Sigmoid colon (tissue), 7 donors: ENCODE measurements around the gene DCAF10. TPM values are rescaled to one million over a fixed set of nuclear protein-coding genes. Genes with fewer than 3 reads are reported as not detected.

Source experiments
- DNase-seq: peaks from one replicate; pipeline ENCODE4 v3.0.0-alpha.2; 2019
- H3K27ac ChIP-seq, 4 donors: fragments of 200-600 bp; sonication (generic); one replicate each; pipeline ENCODE4 v1.5.1; 2016 to 2019; ENCODE audit warnings: mild to moderate bottlenecking in 1 of 4
- H3K27me3 ChIP-seq, 3 donors: fragments of 200-600 bp; sonication (generic); one replicate each; pipeline ENCODE4 v1.5.1; 2019; ENCODE audit warnings: mild to moderate bottlenecking in 1 of 3
- H3K36me3 ChIP-seq, 4 donors: fragments of 200-600 bp; sonication (generic); one replicate each; pipeline ENCODE4 v1.5.1; 2016 to 2019
- H3K4me1 ChIP-seq, 4 donors: fragments of 200-600 bp; sonication (generic); one replicate each; pipeline ENCODE4 v1.5.1; 2017 to 2019
- H3K4me3 ChIP-seq, 4 donors: fragments of 200-600 bp; sonication (generic); one replicate each; pipeline ENCODE4 v1.5.1; 2017 to 2019; ENCODE audit warnings: mild to moderate bottlenecking in 2 of 4, moderate library complexity in 1 of 4
- H3K9me3 ChIP-seq, 4 donors: fragments of 200-600 bp in 3 of 4; sonication (generic) in 3 of 4; one replicate each; pipeline versions ENCODE4 v1.5.1 to v1.6.1; 2013 to 2019
- EP300 ChIP-seq, 4 donors: sonication (generic); formaldehyde crosslinking; IDR thresholded peaks; one replicate each; pipeline ENCODE4 v1.6.1; 2017; ENCODE audit warnings: antibody characterized with exemption in 4 of 4
- POLR2A ChIP-seq, 2 donors: fragments of 450-650 bp; IDR thresholded peaks; one replicate each; pipeline ENCODE4 v1.6.1; 2016; ENCODE audit warnings: antibody characterized with exemption in 2 of 2, mild to moderate bottlenecking in 2 of 2, moderate library complexity in 2 of 2
- POLR2AphosphoS5 ChIP-seq, 4 donors: sonication (generic); formaldehyde crosslinking; IDR thresholded peaks; one replicate each; pipeline ENCODE4 v1.6.1; 2017; ENCODE audit warnings: antibody characterized with exemption in 4 of 4
- WGBS, 2 donors: extraction: QIAGEN DNeasy Blood & Tissue Kit; methylation state at CpG; one replicate each; pipeline ENCODE4 v1.1.7; 2013; 5-methylcytosine and 5-hydroxymethylcytosine counted together
- intact Hi-C: fragments of 100-400 bp; cut with DNase I; formaldehyde crosslinking; loops from one replicate; pipeline ENCODE4 v1.15.1; 2023
- polyA plus RNA-seq, 3 donors: library from polyadenylated mRNA; stranded (reverse); fragments of 200-250 nt; gene quantifications; one replicate each; pipeline ENCODE4 v1.2.3, GENCODE V29; 2013
- total RNA-seq, 4 donors: library from RNA; depleted of rRNA; stranded (reverse); fragments of >200 nt; gene quantifications; one replicate each; pipeline ENCODE4 v1.1.0, GENCODE V29; 2016
- TF ChIP-seq, protein P1 (sequence below), 4 experiments: fragments of 450-650 bp in 3 of 4; fragments of 200-600 bp in 1 of 4; IDR thresholded peaks; one replicate each; pipeline ENCODE4 v1.5.1; 2016 to 2019; ENCODE audit warnings: antibody characterized with exemption in 4 of 4, mild to moderate bottlenecking in 3 of 4, moderate library complexity in 2 of 4
- donor health status: healthy with polysubstance abuse.
- donor health status: Bipolar disorder and iron deficiency.
- donor health status: healthy.

Gene DCAF10
- total and polyA plus RNA-seq, 7 donors, result 4.8 to 49.3 (median 29.1) TPM

DNA sequence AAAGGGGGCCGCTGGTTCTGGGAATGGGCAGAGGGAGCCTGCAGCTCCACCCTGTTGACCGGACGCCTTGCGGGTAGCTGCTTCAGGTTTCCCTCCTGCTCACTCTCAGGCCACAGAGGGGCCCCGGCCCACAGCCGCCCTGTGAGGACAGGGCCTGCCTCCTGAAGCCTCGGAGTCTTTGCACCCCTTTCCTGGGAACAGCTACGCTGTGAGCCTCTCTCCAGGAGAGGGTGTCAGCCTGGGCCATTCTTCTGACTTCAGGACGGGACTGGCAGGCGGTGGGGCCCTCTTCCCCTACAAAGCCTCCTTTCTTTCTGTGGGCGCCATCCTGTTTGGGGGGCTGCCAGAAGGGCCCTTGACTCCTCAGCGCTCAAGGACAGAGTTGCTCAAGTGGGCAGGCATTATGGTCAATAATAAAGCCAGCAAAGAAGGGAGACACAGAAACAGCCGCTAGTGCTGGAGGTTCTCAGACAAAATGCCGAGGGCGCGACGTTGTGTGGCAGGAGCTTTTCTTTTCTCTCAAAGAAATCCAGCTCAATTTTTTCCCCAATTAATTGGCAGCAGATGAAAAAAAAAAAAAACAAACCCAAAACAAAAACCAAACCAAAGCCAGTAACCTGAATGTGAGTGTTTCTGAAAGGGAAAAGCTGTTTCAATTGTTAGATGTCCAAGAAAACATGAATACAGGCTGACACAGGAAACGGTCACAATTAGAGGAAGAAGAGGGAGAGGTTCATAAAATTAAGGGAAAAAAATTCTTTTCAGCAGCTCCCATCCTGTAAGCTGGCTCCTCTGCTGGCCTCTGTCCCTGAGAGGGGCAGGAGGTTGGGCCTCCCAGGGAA, 116.1 kb downstream of the DCAF10 start:
- TF ChIP-seq EP300 (IDR thresholded peaks at IDR 0.05) (no peak), POLR2A (IDR thresholded peaks at IDR 0.05) (no peak), POLR2AphosphoS5 (IDR thresholded peaks at IDR 0.05) (no peak)
- TF ChIP-seq, protein P1, sequence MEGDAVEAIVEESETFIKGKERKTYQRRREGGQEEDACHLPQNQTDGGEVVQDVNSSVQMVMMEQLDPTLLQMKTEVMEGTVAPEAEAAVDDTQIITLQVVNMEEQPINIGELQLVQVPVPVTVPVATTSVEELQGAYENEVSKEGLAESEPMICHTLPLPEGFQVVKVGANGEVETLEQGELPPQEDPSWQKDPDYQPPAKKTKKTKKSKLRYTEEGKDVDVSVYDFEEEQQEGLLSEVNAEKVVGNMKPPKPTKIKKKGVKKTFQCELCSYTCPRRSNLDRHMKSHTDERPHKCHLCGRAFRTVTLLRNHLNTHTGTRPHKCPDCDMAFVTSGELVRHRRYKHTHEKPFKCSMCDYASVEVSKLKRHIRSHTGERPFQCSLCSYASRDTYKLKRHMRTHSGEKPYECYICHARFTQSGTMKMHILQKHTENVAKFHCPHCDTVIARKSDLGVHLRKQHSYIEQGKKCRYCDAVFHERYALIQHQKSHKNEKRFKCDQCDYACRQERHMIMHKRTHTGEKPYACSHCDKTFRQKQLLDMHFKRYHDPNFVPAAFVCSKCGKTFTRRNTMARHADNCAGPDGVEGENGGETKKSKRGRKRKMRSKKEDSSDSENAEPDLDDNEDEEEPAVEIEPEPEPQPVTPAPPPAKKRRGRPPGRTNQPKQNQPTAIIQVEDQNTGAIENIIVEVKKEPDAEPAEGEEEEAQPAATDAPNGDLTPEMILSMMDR (IDR thresholded peaks at IDR 0.05), result no peak
- H3K4me1 ChIP-seq, result peaks cover 0 to 10% (median 3%) of the 10 kb centered on the region in 4 donors
- peak; percentile 60 for DNase-seq
- H3K9me3 ChIP-seq, result no peaks in the 10 kb centered on the region
- H3K27me3 ChIP-seq, result no peaks in the 10 kb centered on the region
- WGBS, 2 donors, result 90 to 91% methylated on average over 18 of the region's 18 CpGs
- peaks cover 0 to 17% (median 3%) of the 10 kb centered on the region in 4 donors for H3K36me3 ChIP-seq
- intact Hi-C loops, result no loop called here
- peak overlapping the region in 3 of 4 donors; percentile 33 to 67 (median 55) for H3K27ac ChIP-seq
- H3K4me3 ChIP-seq, result no peak overlapping the region

Other genes with a start within 250 kb of the DCAF10 start
- gene FBXO10, start 224.4 kb upstream of the DCAF10 start, total RNA-seq, result 10 to 100 TPM; 14.8 to 19.4 (median 16.3) TPM
- gene FBXO10, start 224.4 kb upstream of the DCAF10 start, polyA plus RNA-seq, result 1 to 10 TPM in 1 of 3 donors, under 1 TPM in 2; 0.60 to 4.1 (median 0.69) TPM
- gene TOMM5, start 208.2 kb upstream of the DCAF10 start, total RNA-seq, result 100 to 1,000 TPM in 3 of 4 donors, 10 to 100 TPM in 1; 69.2 to 173 (median 134) TPM
- 100 to 1,000 TPM; 106 to 140 (median 138) TPM for gene TOMM5, start 208.2 kb upstream of the DCAF10 start, polyA plus RNA-seq
- under 1 TPM; 0.16 to 0.71 (median 0.34) TPM for gene FRMPD1, start 149.8 kb upstream of the DCAF10 start, total RNA-seq
- under 1 TPM in 1 of 3 donors, not detected in 2; 0.20 TPM for gene FRMPD1, start 149.8 kb upstream of the DCAF10 start, polyA plus RNA-seq
- gene TRMT10B, start 47.0 kb upstream of the DCAF10 start, total RNA-seq, result 1 to 10 TPM; 5.3 to 9.7 (median 7.9) TPM
- 1 to 10 TPM; 1.8 to 6.0 (median 5.7) TPM for gene TRMT10B, start 47.0 kb upstream of the DCAF10 start, polyA plus RNA-seq
- gene EXOSC3, start 15.7 kb upstream of the DCAF10 start, total RNA-seq, result 10 to 100 TPM; 38.7 to 44.6 (median 41.3) TPM
- gene EXOSC3, start 15.7 kb upstream of the DCAF10 start, polyA plus RNA-seq, result 10 to 100 TPM; 13.8 to 40.7 (median 29.1) TPM
- gene SLC25A51, start 103.3 kb downstream of the DCAF10 start, total RNA-seq, result 10 to 100 TPM; 19.3 to 31.0 (median 27.3) TPM
- 1 to 10 TPM; 4.2 to 8.9 (median 8.6) TPM for gene SLC25A51, start 103.3 kb downstream of the DCAF10 start, polyA plus RNA-seq